Breast epithelium (tissue), 4 donors: ENCODE data around the gene FRY. TPM values are rescaled to one million over a fixed set of nuclear protein-coding genes. Genes with fewer than 3 reads are reported as not detected.

ENCODE experiments used
- DNase-seq, 2 donors: peaks; one replicate each; pipeline ENCODE4 v3.0.0-alpha.2; 2019; ENCODE audit warnings: low spot score in 2 of 2
- H3K27ac ChIP-seq, 2 donors: fragments of 200-600 bp; sonication (generic) in 1 of 2; one replicate each; pipeline ENCODE4 v1.5.1; 2016 to 2019; ENCODE audit warnings: mild to moderate bottlenecking in 1 of 2
- H3K27me3 ChIP-seq, 2 donors: fragments of 200-600 bp; sonication (generic) in 1 of 2; one replicate each; pipeline versions ENCODE4 v1.5.1 to v1.6.0; 2017 to 2019; ENCODE audit warnings: control low read depth in 1 of 2, mild to moderate bottlenecking in 1 of 2
- H3K36me3 ChIP-seq: fragments of 200-600 bp; one replicate; pipeline ENCODE4 v1.5.1; 2019
- H3K4me1 ChIP-seq, 2 donors: fragments of 200-600 bp; sonication (generic); one replicate each; pipeline ENCODE4 v1.5.1; 2016 to 2019; ENCODE audit warnings: control low read depth in 1 of 2
- H3K4me3 ChIP-seq, 3 donors: fragments of 200-600 bp; sonication (generic); 1 replicate in 2 of 3; 2 replicates in 1 of 3; pipeline ENCODE4 v1.5.1; 2016 to 2019; ENCODE audit warnings: mild to moderate bottlenecking in 3 of 3, moderate library complexity in 2 of 3
- H3K9me3 ChIP-seq, 2 donors: fragments of 200-600 bp; sonication (generic) in 1 of 2; one replicate each; pipeline ENCODE4 v1.5.1; 2016 to 2019; ENCODE audit warnings: control low read depth in 1 of 2
- POLR2A ChIP-seq: fragments of 450-650 bp; IDR thresholded peaks from one replicate; pipeline ENCODE4 v1.6.1; 2016; ENCODE audit warnings: antibody characterized with exemption, mild to moderate bottlenecking, moderate library complexity
- POLR2AphosphoS5 ChIP-seq, 3 donors: sonication (generic); formaldehyde crosslinking; IDR thresholded peaks; one replicate each; pipeline ENCODE4 v1.6.1; 2017; ENCODE audit warnings: antibody characterized with exemption in 3 of 3
- intact Hi-C: fragments of 100-400 bp; cut with DNase I; formaldehyde crosslinking; loops from one replicate; pipeline ENCODE4 v1.15.1; 2023; ENCODE audit warnings: low total_unique reads
- total RNA-seq, 3 donors: library from RNA; depleted of rRNA; stranded (reverse); fragments of >200 nt; gene quantifications; one replicate each; pipeline ENCODE4 v1.1.0, GENCODE V29; 2016
- TF ChIP-seq, protein P1 (sequence below), 3 donors: fragments of 450-650 bp; IDR thresholded peaks; one replicate each; pipeline ENCODE4 v1.5.1; 2016 to 2017; ENCODE audit warnings: antibody characterized with exemption in 3 of 3, mild to moderate bottlenecking in 3 of 3, moderate library complexity in 3 of 3

The FRY gene
- total RNA-seq, 3 donors from 2014 or later = 41.0 to 52.8 (median 46.4) TPM

DNA sequence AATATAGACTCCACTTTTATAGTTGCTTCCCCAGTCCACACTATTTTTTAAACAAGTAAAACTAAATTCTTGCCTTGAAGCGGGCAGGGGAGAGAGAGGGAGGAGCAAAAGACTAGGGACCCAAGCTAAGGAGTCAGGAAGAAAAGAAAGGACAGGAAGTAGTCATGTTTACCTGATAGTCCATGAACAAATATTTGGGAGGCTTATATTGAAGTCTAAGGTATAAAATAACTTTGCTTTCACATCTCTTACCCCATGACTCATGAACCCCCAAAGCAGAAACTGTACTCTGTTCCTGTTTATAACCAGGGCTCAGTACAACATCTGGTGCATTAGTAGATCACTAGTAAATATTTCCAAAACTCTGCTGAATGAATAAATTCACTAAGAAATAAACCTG lies 216.3 kb downstream of the FRY start:
- Histone ChIP-seq H3K4me3 (no peak overlapping the region), H3K36me3 (no peaks in the 10 kb centered on the region), H3K4me1 (no peaks in the 10 kb centered on the region), H3K9me3 (no peaks in the 10 kb centered on the region), H3K27ac (no peak overlapping the region), H3K27me3 (no peaks in the 10 kb centered on the region)
- TF ChIP-seq POLR2AphosphoS5 (IDR thresholded peaks at IDR 0.05) (no peak), POLR2A (no peak)
- TF ChIP-seq, protein P1, sequence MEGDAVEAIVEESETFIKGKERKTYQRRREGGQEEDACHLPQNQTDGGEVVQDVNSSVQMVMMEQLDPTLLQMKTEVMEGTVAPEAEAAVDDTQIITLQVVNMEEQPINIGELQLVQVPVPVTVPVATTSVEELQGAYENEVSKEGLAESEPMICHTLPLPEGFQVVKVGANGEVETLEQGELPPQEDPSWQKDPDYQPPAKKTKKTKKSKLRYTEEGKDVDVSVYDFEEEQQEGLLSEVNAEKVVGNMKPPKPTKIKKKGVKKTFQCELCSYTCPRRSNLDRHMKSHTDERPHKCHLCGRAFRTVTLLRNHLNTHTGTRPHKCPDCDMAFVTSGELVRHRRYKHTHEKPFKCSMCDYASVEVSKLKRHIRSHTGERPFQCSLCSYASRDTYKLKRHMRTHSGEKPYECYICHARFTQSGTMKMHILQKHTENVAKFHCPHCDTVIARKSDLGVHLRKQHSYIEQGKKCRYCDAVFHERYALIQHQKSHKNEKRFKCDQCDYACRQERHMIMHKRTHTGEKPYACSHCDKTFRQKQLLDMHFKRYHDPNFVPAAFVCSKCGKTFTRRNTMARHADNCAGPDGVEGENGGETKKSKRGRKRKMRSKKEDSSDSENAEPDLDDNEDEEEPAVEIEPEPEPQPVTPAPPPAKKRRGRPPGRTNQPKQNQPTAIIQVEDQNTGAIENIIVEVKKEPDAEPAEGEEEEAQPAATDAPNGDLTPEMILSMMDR (IDR thresholded peaks at IDR 0.05) = no peak
- DNase-seq = no peak
- intact Hi-C loops = no loop called here

DNA sequence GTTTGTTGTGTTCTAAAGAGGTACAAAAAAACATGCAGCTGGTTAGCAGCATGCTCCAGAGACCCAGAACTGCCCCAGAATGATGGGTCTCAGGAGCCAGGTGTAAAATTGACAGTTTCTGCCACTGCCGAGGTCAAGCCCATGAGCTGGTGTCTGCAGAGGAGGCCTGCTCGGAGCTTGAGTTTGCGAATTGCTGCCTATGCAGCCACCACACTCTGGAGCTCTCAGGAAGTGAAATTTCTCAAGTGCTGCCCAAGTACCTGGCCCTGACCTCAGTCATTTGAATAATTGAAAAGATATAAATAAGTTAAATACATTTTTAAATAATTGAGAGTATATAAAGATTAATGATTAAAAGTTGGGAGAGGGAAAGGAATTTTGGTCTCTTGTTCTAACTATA lies 217.2 kb downstream of the FRY start:
- intact Hi-C loops = no loop called here

DNA sequence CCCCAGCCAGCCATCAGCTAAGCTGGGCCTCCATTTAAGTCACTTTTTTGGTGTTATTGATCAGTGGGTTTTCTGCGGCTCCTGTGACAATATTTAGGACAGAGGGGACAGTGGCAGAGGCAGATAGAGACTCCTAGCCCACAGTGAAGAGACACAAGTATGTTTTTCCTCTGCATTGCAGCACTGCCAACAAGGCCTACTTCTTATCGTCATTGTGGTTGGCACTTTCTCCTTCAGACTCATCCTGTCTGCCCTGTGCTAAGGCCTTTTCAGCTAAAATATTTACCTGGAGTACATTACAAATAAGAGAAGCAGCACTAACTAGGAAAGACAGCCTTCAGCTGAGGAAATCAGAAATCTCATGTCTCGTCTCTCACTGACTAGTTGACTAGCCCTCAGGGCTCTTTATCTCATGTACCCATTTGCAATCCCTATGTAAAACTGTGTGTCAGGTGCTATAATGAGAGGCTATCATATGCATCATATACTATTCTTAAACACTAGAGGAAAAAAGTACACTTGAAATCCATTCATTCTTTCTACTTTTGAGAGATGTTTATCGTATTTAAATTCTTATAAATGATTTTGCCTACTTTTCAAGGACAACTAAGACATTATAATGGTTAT lies 221.4 kb downstream of the FRY start:
- intact Hi-C loops = no loop called here
- DNase-seq = no peak
- peaks cover 5% of the 10 kb centered on the region for H3K36me3 ChIP-seq
- H3K9me3 ChIP-seq = no peaks in the 10 kb centered on the region
- H3K4me3 ChIP-seq = no peak overlapping the region
- H3K27ac ChIP-seq = peak overlapping the region; percentile 79 to 82
- no peaks in the 10 kb centered on the region for H3K27me3 ChIP-seq
- H3K4me1 ChIP-seq = no peaks in the 10 kb centered on the region
- TF ChIP-seq, protein P1 (IDR thresholded peaks at IDR 0.05) = no peak
- TF ChIP-seq POLR2A (no peak), POLR2AphosphoS5 (IDR thresholded peaks at IDR 0.05) (no peak)

More for the DNA sequence above, 217.2 kb downstream of the FRY start:
- H3K27ac ChIP-seq = no peak overlapping the region
- H3K27me3 ChIP-seq = no peaks in the 10 kb centered on the region
- no peak overlapping the region for H3K4me3 ChIP-seq
- no peaks in the 10 kb centered on the region for H3K4me1 ChIP-seq
- H3K36me3 ChIP-seq = peaks cover 5% of the 10 kb centered on the region
- no peaks in the 10 kb centered on the region for H3K9me3 ChIP-seq
- TF ChIP-seq POLR2A (no peak), POLR2AphosphoS5 (IDR thresholded peaks at IDR 0.05) (no peak)
- TF ChIP-seq, protein P1 (IDR thresholded peaks at IDR 0.05) = no peak
- DNase-seq = no peak

DNA sequence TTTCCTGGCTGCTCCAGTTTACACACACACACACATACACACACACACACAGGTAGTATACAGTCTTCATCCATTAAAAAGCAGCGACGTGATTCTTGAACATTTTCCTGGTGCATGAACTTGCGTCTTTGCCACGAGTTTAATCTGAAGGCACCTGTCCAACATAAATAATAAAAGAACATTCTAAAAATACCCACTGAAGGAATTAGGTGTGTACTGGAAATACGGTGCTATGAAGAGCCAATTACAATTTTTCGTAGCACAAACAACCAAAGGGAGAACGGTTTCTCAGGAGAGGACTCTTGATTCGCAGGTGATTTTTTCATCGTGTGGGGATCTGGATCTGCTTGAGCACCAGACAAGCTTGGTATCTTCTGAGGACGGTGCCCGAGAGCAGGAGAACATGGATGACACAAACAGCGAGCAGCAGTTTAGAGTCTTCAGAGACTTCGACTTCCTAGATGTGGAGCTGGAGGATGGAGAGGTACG lies 222.4 kb downstream of the FRY start:
- H3K36me3 ChIP-seq = peaks cover 5% of the 10 kb centered on the region
- H3K27me3 ChIP-seq = no peaks in the 10 kb centered on the region
- TF ChIP-seq, protein P1 (IDR thresholded peaks at IDR 0.05) = no peak
- peak in 2 of 3 donors; percentile 39 to 41 for TF ChIP-seq POLR2AphosphoS5 (IDR thresholded peaks at IDR 0.05)
- H3K27ac ChIP-seq = peak overlapping the region; percentile 79 to 82
- H3K4me3 ChIP-seq = peak overlapping the region; percentile 23 to 50 (median 39)
- intact Hi-C loops = no loop called here
- H3K9me3 ChIP-seq = no peaks in the 10 kb centered on the region
- H3K4me1 ChIP-seq = no peaks in the 10 kb centered on the region
- DNase-seq = no peak

DNA sequence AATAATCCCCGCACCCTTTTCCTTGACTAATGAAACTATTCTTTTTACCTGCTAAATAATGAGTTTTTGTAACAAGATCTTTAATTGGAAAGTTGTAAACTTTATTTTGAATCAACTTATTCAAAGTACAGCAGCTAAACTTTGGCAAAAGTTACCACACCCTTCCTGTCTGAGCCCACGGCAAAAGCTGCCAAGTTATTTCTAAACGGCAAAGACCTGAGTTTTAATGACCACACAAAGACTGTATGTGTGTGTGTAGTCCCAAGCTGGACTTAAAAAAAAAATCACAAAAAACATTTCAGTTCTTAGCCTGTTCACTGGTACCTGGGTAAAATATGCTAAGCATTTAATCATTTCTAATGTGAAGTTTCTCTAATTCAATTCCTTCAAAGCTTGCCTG lies 222.8 kb downstream of the FRY start:
- peaks cover 5% of the 10 kb centered on the region for H3K36me3 ChIP-seq
- TF ChIP-seq POLR2AphosphoS5 (IDR thresholded peaks at IDR 0.05) (no peak), POLR2A (no peak)
- TF ChIP-seq, protein P1 (IDR thresholded peaks at IDR 0.05) = no peak
- H3K27ac ChIP-seq = peak overlapping the region; percentile 79 to 82
- no peaks in the 10 kb centered on the region for H3K9me3 ChIP-seq
- H3K27me3 ChIP-seq = no peaks in the 10 kb centered on the region
- intact Hi-C loops = no loop called here
- DNase-seq = no peak
- H3K4me1 ChIP-seq = no peaks in the 10 kb centered on the region
- H3K4me3 ChIP-seq = peak overlapping the region; percentile 23 to 50 (median 39)
